ENCODE results near the gene TMEM109.
A peak's percentile ranks its signal among the peaks of the same experiment; 100 is the strongest.

The TMEM109 gene

GRCh38 chr11:60944490-60945294, 30.7 kb downstream of the TMEM109 start:
- DNase-seq = no peak

GRCh38 chr11:60945295-60945667, 31.3 kb downstream of the TMEM109 start:
- no peak for DNase-seq

- no peak for DNase-seq
Observed at GRCh38 chr11:60946601-60947264, 32.8 kb downstream of the TMEM109 start.

GRCh38 chr11:60947700-60948099, 33.7 kb downstream of the TMEM109 start:
- DNase-seq = no peak

- no peak for DNase-seq
Observed at GRCh38 chr11:60948250-60948649, 34.3 kb downstream of the TMEM109 start.

- DNase-seq = no peak
Observed at GRCh38 chr11:60950024-60950423, 36.1 kb downstream of the TMEM109 start.

GRCh38 chr11:60950933-60951605, 37.1 kb downstream of the TMEM109 start:
- no peak for DNase-seq

GRCh38 chr11:60951606-60951903, 37.6 kb downstream of the TMEM109 start:
- DNase-seq = no peak

GRCh38 chr11:60951904-60952741, 38.2 kb downstream of the TMEM109 start, which contains the start of gene SLC15A3:
Gene SLC15A3 (minus strand): TSS chr11:60952176. CDS start chr11:60951551, 625 bp downstream.
- no peak for DNase-seq

- DNase-seq = no peak
Observed at GRCh38 chr11:60952742-60953170, 38.8 kb downstream of the TMEM109 start.

- DNase-seq = no peak
Observed at GRCh38 chr11:60953781-60954180, 39.8 kb downstream of the TMEM109 start.

GRCh38 chr11:60954421-60954820, 40.5 kb downstream of the TMEM109 start:
- no peak for DNase-seq

- DNase-seq = no peak
Observed at GRCh38 chr11:60955571-60955970, 41.6 kb downstream of the TMEM109 start.

GRCh38 chr11:60957188-60957587, 43.2 kb downstream of the TMEM109 start:
- no peak for DNase-seq

GRCh38 chr11:60959431-60959830, 45.5 kb downstream of the TMEM109 start:
- DNase-seq = no peak

GRCh38 chr11:60960405-60960804, 46.4 kb downstream of the TMEM109 start:
- no peak for DNase-seq

- no peak for DNase-seq
Observed at GRCh38 chr11:60964801-60965200, 50.8 kb downstream of the TMEM109 start.

GRCh38 chr11:60966890-60967289, 52.9 kb downstream of the TMEM109 start:
- DNase-seq = no peak

GRCh38 chr11:60968223-60968622, 54.3 kb downstream of the TMEM109 start:
- DNase-seq = no peak

- peak; percentile 76 for DNase-seq
Observed at GRCh38 chr11:60970369-60970774, 56.4 kb downstream of the TMEM109 start.

- no peak for DNase-seq
Observed at GRCh38 chr11:60970890-60971289, 56.9 kb downstream of the TMEM109 start.

GRCh38 chr11:60971520-60971919, 57.6 kb downstream of the TMEM109 start, which contains the start of gene CD6:
Gene CD6 (plus strand): TSS chr11:60971680. CDS start chr11:60971866, 186 bp downstream.
- peak; percentile 64 for DNase-seq
